GM19467 (cell line): ENCODE measurements around the gene KIF14.
"Not testable (repeated sequence)": the region's sequence is repeated elsewhere in the genome, so short reads cannot be mapped to it uniquely, and the experiment has no call there.

Experiments
- ATAC-seq: cut with Tn5 transposase; IDR thresholded peaks from one replicate; pipeline ENCODE4 v1.9.1; 2021; ENCODE audit warnings: mild to moderate bottlenecking, moderate library complexity; ENCODE audit not compliant: unreplicated experiment

Gene KIF14

GRCh38 chr1:200634261-200635122 is 13.9 kb upstream of the KIF14 start:
- ATAC-seq = no peak

- no peak for ATAC-seq
Observed at GRCh38 chr1:200631375-200631774, 10.8 kb upstream of the KIF14 start.

- ATAC-seq = not testable (repeated sequence)
Observed at GRCh38 chr1:200630515-200630899, 10.0 kb upstream of the KIF14 start.

GRCh38 chr1:200629876-200630514 is 9.4 kb upstream of the KIF14 start:
- ATAC-seq = no peak

- peak; percentile 67 for ATAC-seq
Observed at GRCh38 chr1:200628223-200628881, 7.8 kb upstream of the KIF14 start.

GRCh38 chr1:200627575-200628222 is 7.1 kb upstream of the KIF14 start:
- ATAC-seq = no peak

GRCh38 chr1:200626853-200627534 is 6.4 kb upstream of the KIF14 start:
- ATAC-seq = no peak

GRCh38 chr1:200625381-200625824 is 4.9 kb upstream of the KIF14 start:
- no peak for ATAC-seq

GRCh38 chr1:200624679-200625335 is 4.3 kb upstream of the KIF14 start:
- ATAC-seq = no peak

GRCh38 chr1:200619894-200620272 is 668 bp downstream of the KIF14 start:
- no peak for ATAC-seq

GRCh38 chr1:200610846-200611245 is 9.7 kb downstream of the KIF14 start:
- ATAC-seq = no peak

- no peak for ATAC-seq
Observed at GRCh38 chr1:200602632-200603031, 17.9 kb downstream of the KIF14 start.

GRCh38 chr1:200590001-200590400 is 30.6 kb downstream of the KIF14 start:
- no peak for ATAC-seq

- ATAC-seq = no peak
Observed at GRCh38 chr1:200588698-200589097, 31.9 kb downstream of the KIF14 start.

- ATAC-seq = no peak
Observed at GRCh38 chr1:200564319-200564718, 56.2 kb downstream of the KIF14 start.

GRCh38 chr1:200561856-200562214 is 58.7 kb downstream of the KIF14 start:
- peak; percentile 4 for ATAC-seq

- ATAC-seq = no peak
Observed at GRCh38 chr1:200558866-200559459, 61.6 kb downstream of the KIF14 start.

- ATAC-seq = no peak
Observed at GRCh38 chr1:200556002-200556401, 64.5 kb downstream of the KIF14 start.

GRCh38 chr1:200552737-200553136 is 67.8 kb downstream of the KIF14 start:
- ATAC-seq = not testable (repeated sequence)

GRCh38 chr1:200550367-200550766 is 70.2 kb downstream of the KIF14 start:
- no peak for ATAC-seq
